ENCODE data around the gene RNF181. TPM values are rescaled to one million over a fixed set of nuclear protein-coding genes. Genes with fewer than 3 reads are reported as not detected.

Gene RNF181
- total and polyA plus RNA-seq, 2 of the 13 experiments (the other 11 are each of a cell fraction or from before 2014, with no cell fraction given): 224 to 578 TPM

DNA sequence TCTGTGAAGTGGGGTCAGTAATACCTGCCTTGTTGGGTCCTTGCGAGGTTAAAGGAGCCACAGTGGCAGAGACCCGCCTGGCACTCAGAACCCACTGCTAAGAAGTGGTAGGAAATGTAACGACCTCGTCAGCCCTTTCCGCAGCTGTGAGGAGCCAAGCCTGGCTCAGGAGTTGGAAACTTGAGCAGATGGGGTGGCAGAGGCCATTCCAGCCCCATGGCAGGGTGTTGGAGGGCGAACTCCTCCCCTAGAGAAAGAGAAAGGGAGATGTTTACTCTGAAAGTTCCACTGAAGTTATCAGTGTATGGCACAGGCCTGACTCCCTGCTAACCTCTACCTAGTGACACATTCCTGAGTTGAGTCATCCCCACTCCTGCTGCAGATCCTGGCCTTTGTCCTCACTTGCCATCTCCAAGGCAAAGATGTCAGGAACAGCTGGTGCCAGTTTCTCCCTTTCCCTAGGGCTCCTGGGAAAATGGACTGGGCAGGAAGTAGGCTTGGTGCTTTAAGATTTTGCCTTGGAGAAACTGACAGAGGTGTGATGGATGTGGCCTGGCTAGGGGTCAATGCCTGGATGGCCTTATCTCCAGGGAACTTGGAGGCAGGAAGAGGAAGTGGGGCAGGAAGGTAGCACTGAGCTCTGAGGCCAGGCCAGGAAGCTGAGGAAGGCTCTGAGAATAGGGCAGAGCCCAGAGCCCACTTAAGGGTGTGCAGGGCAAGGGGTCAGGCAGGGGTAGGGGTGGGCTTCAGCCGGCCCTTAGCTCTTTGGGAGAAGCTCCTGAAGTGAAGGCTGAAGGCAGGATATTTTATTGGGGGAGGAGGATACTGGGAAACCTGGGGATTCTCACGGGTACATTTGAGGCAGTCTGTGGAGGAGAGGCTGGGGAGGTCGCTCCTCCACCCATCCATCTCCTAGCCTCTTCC, 10.4 kb upstream of the RNF181 start (continued):
- TF ChIP-seq ZXDC (CRISPR knock-in tag; IDR thresholded peaks at IDR 0.05) (no peak), FOXP1 (IDR thresholded peaks at IDR 0.05) (peak; percentile 70), FOXP1 (CRISPR knock-in tag; IDR thresholded peaks at IDR 0.05) (peak; percentile 67), PHF20 (CRISPR knock-in tag; IDR thresholded peaks at IDR 0.05) (peak; percentile 66), ZFP37 (CRISPR knock-in tag; IDR thresholded peaks at IDR 0.05; ENCODE audit: borderline replicate concordance) (no peak; the same call in 1 of the 2 replicates), PTBP1 (IDR thresholded peaks at IDR 0.05; ENCODE audit: low read depth, low read length, poor library complexity, severe bottlenecking) (no peak), ZNF501 (CRISPR knock-in tag; IDR thresholded peaks at IDR 0.05) (peak; percentile 47; the same call in 1 of the 2 replicates), IKZF1 (IDR thresholded peaks at IDR 0.05) (no peak), ZNF598 (CRISPR knock-in tag; IDR thresholded peaks at IDR 0.05; ENCODE audit: borderline replicate concordance) (peak; percentile 95), KLF15 (CRISPR knock-in tag; IDR thresholded peaks at IDR 0.05; ENCODE audit: borderline replicate concordance) (no peak), NPAS2 (CRISPR knock-in tag; IDR thresholded peaks at IDR 0.05; ENCODE audit: borderline replicate concordance) (no peak), BHLHE40 (IDR thresholded peaks at IDR 0.05; ENCODE audit: low read length) (peak; percentile 79)
- TF ChIP-seq, protein P1, sequence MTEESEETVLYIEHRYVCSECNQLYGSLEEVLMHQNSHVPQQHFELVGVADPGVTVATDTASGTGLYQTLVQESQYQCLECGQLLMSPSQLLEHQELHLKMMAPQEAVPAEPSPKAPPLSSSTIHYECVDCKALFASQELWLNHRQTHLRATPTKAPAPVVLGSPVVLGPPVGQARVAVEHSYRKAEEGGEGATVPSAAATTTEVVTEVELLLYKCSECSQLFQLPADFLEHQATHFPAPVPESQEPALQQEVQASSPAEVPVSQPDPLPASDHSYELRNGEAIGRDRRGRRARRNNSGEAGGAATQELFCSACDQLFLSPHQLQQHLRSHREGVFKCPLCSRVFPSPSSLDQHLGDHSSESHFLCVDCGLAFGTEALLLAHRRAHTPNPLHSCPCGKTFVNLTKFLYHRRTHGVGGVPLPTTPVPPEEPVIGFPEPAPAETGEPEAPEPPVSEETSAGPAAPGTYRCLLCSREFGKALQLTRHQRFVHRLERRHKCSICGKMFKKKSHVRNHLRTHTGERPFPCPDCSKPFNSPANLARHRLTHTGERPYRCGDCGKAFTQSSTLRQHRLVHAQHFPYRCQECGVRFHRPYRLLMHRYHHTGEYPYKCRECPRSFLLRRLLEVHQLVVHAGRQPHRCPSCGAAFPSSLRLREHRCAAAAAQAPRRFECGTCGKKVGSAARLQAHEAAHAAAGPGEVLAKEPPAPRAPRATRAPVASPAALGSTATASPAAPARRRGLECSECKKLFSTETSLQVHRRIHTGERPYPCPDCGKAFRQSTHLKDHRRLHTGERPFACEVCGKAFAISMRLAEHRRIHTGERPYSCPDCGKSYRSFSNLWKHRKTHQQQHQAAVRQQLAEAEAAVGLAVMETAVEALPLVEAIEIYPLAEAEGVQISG (CRISPR knock-in tag; IDR thresholded peaks at IDR 0.05): 0 out of 2 replicates have a peak, but pooled peaks have one; percentile 8
- TF ChIP-seq, protein P2, sequence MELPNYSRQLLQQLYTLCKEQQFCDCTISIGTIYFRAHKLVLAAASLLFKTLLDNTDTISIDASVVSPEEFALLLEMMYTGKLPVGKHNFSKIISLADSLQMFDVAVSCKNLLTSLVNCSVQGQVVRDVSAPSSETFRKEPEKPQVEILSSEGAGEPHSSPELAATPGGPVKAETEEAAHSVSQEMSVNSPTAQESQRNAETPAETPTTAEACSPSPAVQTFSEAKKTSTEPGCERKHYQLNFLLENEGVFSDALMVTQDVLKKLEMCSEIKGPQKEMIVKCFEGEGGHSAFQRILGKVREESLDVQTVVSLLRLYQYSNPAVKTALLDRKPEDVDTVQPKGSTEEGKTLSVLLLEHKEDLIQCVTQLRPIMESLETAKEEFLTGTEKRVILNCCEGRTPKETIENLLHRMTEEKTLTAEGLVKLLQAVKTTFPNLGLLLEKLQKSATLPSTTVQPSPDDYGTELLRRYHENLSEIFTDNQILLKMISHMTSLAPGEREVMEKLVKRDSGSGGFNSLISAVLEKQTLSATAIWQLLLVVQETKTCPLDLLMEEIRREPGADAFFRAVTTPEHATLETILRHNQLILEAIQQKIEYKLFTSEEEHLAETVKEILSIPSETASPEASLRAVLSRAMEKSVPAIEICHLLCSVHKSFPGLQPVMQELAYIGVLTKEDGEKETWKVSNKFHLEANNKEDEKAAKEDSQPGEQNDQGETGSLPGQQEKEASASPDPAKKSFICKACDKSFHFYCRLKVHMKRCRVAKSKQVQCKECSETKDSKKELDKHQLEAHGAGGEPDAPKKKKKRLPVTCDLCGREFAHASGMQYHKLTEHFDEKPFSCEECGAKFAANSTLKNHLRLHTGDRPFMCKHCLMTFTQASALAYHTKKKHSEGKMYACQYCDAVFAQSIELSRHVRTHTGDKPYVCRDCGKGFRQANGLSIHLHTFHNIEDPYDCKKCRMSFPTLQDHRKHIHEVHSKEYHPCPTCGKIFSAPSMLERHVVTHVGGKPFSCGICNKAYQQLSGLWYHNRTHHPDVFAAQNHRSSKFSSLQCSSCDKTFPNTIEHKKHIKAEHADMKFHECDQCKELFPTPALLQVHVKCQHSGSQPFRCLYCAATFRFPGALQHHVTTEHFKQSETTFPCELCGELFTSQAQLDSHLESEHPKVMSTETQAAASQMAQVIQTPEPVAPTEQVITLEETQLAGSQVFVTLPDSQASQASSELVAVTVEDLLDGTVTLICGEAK (IDR thresholded peaks at IDR 0.05): no peak
- TF ChIP-seq, protein P2 (CRISPR knock-in tag; IDR thresholded peaks at IDR 0.05): peak; percentile 29; the same call in 1 of the 2 replicates
